OCI-M2 (cell line): ENCODE results near the gene MPLKIP.
"Not testable (repeated sequence)": the region's sequence is repeated elsewhere in the genome, so short reads cannot be mapped to it uniquely, and the experiment has no call there.

Source experiments
- DNase-seq: peaks from one replicate; lab custom pipeline; 2025; ENCODE audit not compliant: unreplicated experiment; lab: John Stamatoyannopoulos, UW

Gene MPLKIP

DNA sequence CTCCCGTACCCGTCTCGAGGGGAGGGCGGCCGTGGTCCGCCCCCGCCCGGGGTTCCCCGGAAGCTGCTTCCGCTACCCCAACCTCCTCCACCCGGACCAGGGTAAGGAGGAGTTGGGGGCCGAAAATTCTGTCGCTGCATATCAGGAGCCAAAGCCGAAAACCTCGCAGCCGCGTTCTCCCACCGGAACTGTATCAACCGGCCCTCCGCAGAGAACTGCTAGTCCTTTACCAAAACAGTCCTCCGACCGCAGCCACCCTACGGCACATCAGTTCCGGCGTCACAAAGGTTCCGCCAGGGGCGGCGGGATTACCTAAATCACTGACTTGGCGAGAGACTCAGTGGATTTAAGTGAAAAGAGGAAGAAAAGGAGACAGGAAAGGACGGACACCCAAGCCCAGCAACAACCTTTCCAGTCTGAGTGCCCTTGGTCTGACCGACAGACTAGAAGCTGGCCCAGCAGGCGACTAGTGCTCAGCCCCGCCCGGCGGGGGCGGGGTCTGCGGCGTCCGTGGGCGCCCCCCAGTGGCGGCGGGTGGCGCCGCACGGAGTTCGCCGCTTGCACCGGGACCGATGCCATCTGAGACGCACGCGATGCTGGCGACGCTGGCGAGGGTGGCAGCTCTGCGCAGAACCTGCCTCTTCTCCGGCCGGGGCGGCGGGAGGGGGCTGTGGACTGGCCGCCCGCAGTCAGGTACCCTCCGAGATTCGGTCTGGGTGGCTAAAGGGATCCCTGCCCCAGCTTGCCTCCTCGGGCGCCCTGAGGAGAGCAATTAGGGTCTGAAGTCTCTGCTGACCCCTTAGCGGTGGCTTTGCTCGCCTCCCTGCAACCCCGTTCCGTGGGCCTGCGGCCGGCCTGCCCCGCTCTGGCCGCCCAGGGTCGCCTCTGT, at the start of gene MPLKIP, which contains the start of gene SUGCT:
Gene MPLKIP (minus strand): TSS at position 195 of the 889 bp plus-strand sequence. CDS start 55 bp downstream, at position 140.
Gene SUGCT (plus strand): TSS at position 578 of the 889 bp plus-strand sequence.
- DNase-seq, result peak; percentile 68

DNA sequence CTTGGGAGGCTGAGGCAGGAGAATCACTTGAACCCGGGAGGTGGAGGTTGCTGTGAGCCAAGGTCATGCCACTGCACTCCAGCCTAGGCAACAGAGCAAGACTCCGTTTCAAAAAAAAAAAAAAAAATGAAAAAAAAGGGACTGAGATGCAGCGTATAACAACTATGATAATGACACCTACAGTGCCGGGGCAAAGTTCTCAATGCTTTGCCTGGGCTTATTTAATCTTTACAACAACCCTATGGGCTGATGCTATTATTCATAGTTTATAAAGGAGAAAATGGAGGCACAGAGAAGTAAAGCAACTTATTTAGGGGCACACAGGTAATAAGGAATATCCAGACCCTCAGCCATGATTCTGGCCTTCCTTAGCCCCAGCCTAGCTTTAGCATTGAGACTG, 48.0 kb upstream of the MPLKIP start:
- no peak for DNase-seq

DNA sequence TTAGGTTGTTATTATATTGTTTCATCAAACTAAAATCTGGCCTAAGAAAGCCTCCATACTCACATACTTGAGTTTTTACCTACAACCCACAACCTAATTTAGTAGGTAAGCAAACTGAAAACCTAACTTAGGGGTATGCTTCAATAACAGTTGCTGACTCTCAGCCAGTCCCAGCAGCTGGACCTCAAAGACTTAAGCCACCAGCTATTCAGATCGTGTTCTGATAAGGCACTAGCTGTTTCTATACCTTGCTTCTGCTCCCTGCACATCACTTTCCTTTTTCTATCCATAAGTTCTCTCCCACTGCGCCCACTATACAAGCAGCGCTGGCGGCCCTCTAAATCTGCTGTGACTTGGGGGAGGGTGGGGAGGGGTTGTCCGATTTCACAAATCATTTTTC, 42.6 kb upstream of the MPLKIP start:
- no peak for DNase-seq

DNA sequence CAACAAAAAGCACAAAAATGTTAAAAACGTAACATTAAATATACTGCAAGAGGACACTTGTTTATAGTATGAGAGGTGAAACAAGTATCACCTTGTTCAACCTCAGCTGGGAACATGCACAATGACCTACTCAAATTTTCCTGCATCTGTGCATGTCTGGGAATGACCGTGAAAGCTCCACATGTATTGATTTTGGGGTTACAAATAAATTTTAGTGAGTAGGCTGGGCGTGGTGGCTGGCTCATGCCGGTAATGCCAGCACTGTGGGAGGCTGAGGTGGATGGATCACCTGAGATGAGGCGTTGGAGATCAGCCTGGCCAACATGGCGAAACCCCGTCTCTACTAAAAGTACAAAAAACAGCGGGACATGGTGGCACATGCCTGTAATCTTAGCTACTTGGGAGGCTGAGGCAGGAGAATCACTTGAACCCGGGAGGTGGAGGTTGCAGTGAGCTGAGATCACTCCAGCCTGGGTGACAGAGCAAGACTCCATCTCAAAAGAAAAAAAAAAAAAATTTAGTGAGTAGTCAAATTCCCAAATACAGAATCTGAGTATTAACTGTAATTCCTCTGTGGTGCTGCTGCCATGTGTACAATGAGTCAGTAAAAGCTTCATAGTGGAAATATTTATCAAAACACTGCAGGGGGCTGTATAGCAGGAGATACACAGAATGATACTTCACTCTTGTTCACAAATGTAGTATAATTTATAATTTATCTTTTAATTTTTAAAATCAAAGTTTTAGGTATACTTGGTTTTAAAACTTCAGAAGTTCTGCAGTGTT, 41.5 kb upstream of the MPLKIP start:
- DNase-seq, result no peak

DNA sequence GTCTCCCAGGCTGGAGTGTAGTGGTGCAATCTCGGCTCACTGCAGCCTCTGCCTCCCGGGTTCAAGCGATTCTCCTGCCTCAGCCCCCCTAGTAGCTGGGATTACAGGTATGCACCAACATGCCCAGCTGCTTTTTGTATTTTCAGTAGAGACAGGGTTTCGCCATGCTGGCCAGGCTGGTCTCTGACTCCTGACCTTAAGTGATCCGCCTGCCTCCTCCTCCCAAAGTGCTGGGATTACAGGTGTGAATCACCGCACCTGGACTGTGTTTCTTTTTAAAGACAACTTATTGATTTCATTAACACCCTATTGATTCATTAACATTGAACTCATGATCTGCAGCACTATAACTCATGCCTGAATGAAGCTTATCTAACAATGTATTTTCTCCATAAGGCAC, 40.8 kb upstream of the MPLKIP start:
- not testable (repeated sequence) for DNase-seq

DNA sequence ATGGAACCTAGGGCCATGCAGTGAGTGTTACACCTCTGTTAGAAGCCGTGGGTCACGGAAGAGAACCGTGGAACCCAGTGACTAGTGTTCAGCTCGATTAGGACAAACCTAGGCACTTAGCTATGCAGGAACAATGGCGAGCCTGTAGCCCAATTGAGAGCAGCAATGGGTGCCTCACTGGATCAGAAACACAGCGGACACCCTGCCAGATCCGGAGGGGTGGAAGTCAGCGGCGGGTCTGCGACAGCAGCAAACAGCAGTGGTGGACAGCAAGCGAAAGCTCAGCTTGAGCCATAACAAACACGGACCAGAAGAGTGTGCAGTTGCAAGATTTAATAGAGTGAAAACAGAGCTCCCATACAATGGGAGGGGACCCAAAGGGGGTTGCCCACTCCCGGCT, 38.7 kb upstream of the MPLKIP start:
- not testable (repeated sequence) for DNase-seq

DNA sequence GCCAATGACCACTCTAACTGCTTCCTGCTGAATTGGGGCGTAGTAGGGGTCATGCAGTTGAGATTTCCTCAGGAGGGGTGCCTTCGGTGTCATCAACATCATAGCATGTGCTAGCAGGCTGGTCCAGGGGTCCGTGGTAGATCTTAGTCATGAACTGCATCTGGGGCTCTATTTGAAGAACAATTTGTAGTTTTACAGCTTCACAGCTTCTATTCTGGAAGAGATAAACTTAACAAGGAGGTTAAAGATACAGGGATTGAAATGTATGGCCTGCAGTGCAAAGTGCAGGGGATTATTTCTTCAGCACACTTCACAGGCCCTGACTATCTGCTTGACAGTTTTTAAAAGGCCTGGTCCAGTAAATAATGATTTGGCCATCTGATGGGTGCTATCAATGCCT, 33.8 kb upstream of the MPLKIP start:
- DNase-seq, result not testable (repeated sequence)

DNA sequence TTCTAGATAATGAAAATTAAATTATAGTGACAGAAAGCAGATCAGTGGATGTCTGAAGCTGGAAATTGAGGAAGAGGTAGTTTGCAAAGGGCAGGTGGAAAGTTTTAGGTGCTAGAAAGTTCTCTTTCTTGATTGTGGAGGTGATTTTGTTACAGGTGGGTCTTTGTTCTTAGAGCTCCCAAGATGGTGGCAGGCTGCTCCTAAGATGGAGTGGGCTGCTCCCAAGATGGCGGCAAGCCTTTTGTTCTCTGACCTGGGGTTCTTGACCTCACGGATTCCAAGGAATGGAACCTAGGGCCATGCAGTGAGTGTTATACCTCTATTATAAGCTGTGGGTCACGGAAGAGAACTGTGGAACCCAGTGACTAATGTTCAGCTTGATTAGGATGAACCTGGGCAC, 32.9 kb upstream of the MPLKIP start:
- DNase-seq, result no peak

DNA sequence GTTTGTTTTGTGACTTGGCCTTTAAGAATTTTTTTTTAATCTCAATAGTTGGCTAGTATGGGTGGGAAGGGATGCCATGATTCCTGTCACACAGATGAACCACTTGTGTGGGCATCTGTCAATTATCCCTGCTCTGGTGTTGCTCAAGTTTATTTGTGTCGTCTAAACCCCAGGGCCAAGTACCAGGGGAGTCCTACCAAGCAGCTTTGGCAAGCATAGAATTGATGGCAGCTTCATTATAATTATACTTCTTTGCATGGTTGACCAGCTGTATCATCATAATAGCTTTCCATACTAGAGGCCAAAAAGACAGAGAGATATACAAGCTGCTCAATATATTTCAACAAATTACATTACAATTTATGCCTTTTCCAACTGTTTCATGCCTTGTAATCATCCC, 30.8 kb upstream of the MPLKIP start:
- DNase-seq, result no peak

DNA sequence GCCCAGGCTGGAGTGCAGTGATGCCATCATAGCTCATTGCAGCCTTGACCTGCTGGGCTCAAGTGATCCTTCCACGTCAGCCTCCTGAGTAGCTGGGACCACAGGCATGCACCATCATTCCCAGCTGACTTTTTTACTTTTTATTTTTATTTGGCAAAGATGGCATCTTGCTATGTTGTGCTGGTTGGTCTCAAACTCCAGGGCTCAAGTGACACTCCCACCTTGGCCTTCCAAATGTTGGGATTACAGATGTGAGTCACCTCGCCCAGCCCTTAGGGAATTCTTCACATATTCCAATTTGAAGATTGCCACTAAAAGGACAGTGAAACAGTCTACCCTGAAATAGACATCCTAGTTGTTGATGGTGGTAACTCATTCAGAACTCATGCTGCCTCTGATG, 28.1 kb upstream of the MPLKIP start:
- DNase-seq, result no peak

DNA sequence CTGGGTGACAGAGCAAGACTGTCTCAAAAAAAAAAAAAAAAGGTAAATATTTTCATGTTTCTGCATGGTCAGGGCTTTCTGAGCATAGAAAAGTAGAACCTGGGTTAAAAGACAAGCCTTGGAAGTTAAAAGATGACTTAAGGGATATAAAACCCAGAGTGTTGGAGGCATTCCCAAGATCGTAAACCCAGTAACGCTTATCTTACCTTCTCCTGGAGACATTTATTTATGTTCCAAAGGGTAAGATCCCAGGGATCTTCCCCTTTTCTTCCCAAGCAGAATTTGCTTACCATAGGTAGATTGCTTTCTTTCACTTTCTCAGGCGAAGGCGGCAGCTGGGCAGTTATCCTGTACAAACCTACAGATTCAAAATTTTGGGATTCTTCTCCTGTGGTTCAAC, 22.6 kb upstream of the MPLKIP start:
- DNase-seq, result no peak

DNA sequence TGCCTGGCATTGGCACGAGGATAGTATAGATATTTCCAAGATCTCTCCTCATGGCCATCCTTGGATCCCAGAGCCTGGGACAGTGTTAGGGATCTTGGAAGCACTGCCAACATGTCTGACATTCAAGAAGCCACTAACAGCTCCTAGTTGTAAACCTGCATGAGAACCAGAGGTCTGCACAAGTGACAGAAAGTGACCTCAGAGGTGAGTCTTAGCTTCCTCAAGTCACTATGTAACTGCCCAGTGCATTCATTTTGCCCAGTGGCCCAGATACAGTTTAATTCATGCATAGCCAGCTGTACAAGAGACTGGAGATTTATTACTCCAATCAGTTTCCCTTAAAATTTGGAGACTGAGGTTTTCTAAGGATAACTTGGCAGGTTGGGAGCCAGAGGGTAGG, 17.1 kb upstream of the MPLKIP start:
- DNase-seq, result no peak

DNA sequence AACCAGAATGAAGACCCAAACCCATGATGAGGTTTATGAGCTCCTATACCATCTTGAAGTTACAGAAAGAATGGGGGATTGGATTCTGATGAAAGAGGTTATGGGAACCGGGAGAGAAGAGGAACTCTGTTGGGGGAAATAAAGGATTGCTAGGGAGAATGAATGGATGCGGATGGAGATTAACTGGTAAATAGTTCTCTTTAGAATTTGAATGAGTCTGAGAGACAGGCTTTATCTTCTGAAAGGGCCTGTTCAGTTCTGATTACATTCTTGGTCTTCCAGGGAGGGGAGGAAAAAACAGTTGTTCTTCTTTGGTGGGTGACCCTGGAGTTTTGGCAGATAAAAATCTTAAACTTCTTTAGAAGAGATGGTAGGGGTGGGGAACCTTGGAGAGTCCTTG, 14.2 kb upstream of the MPLKIP start:
- DNase-seq, result no peak

DNA sequence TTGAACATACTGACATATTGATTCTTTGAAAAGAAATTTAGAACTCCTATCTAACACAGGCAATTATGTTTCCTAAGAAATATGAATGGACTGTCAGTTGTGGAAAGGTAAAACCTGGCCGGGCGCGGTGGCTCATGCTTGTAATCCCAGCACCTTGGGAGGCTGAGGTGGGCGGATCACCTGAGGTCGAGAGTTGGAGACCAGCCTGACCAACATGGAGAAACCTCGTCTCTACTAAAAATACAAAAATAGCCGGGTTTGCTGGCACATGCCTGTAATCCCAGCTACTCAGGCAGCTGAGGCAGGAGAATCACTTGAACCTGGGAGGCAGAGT, 13.8 kb upstream of the MPLKIP start:
- DNase-seq, result not testable (repeated sequence)

DNA sequence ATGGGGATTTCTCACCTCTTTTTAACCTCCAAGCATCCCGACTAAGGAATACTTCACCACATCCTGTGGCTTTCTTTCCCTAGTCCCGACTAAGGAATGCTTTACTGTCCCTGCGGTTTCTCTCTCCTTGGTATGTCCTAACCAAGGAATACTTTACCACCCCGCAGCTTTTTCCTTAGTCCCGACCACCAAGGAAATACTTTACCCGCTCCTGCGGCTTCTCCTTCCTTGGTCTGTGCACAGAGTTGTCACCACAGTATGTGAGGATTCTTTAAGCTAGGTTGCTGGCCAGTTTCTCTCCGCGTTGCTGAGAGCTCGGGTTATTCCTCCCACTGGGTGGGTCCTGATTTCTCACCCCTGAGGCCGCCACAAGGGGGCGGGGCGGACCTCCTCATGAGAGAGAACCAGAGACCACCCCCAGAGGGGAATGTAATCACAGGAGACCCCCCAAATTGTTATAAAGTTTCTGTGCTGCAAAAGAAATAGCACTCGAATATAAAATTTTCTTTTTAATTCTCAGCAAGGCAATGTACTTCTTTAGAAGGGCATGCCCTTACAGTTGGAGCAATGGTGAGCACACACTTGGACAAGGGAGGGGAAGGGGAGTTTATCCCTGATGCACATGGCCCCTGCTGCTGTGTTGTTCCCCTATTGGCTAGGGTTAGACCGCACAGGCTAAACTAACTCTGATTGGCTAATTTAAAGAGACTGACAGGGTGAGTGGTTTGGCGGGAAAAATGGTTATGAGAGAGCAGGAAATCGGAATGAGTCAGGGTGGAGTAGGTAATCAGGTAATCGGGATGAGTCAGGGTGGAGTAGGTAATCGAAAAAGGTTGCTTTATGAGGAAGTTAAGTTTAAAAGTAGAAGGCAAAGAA, 13.2 kb upstream of the MPLKIP start:
- DNase-seq, result no peak

DNA sequence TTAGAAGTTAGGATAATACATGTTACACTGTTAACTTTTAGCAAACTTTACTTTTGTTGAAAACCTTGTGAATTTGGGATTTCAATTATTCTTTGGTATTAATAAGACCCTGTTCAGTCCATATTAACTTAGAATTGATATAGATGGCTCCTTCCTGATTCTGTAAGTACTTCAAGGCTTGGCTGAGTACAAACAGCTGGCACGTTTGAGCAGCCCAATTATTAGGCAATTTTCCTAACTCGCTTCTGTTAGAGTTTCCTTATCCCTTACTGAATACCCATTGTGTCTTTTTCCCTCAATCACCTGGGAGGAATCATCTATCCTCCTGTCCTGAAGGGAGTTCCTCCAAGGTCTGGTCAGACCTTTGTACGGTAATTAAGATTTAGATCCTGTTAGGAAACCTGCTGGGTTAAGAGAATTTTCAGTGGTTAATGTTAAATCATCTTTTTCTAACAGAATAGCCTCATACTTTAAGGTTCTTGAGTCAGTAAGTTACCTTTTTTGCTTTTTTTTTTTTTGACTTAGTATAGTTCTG, 11.2 kb upstream of the MPLKIP start:
- not testable (repeated sequence) for DNase-seq

DNA sequence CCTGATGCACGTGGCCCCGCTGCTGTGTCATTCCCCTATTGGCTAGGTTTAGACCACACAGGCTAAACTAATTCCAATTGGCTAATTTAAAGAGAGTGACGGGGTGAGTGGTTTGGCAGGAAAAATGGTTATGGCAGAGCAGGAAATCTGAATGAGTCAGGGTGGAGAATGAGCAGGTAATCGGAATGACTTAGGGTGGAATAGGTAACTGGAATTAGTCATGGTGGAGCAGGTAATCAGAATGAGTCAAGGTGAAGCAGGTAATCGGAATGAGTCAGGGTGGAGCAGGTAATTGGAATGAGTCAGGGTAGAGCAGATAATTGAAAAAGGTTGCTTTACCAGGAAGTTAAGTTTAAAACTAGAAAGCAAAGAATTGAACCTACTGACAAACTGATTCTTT, 7.5 kb upstream of the MPLKIP start:
- DNase-seq, result not testable (repeated sequence)

DNA sequence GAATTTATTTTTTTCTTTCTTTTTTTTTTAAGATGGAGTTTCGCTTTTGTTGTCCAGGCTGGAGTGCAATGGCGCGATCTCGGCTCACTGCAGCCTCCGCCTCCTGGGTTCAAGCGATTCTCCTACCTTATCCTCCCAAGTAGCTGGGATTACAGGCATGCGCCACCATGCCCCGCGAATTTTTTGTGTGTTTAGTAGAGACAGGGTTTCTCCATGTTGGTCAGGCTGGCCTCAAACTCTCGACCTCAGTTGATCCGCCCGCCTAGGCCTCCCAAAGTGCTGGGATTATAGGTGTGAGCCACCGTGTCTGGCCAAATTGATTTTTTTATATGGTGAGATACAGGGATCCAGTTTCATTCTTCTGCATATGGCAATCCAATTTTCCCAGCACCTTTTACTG, 5.5 kb upstream of the MPLKIP start:
- not testable (repeated sequence) for DNase-seq

DNA sequence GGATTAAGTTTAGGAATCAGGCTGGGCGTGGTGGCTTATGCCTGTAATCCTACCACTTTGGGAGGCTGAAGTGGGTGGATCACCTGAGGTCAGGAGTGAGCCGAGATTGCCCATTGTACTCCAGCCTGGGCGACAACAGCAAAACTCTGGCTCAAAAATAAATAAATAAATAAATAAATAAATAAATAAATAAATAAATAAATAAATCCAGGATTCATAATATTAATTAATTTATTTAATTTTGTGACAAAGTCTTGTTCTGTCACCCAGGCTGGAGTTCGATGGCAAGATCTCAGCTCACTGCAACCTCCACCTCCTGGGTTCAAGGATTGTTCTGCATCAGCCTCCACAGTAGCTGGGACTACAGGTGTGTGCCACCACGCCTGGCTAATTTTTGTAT, 4.6 kb upstream of the MPLKIP start:
- DNase-seq, result no peak

DNA sequence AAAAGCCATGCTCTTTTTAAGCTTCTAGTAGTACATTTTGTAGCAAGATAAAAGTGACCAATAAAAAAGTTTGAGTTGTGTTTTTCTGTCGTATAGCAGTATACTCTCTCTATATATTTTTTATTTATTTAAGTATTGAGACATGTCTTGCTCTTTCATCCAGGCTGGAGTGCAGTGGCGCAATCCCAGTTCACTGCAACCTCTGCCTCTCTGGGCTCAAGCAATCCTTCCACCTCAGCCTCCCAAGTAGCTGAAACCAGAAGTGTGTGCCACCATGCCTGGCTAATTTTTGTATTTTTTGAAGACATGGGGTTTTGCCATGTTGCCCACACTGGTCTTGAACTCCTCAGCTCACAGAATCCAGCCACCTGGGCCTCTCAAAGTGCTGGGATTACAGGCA, 3.1 kb upstream of the MPLKIP start:
- no peak for DNase-seq

DNA sequence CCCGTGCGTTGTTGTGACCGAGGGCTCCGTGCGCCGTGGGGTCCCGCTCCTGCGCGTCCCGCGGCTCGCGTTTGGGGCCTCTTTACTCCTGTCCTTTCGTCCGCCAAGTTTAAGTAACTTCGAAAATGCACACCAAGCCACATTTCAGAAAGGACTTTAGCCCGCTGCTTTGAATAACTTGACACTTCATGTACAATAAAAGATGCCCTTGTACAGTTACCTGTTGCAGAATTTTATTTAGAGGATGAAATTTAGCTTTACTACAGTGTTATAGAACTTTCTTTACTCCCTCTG, 842 bp upstream of the MPLKIP start:
- no peak for DNase-seq
